K562 (cell line): ENCODE measurements around the gene SPDEF.

Experiments
- CHD7 ChIP-seq: fragments of 200-600 bp; sonication (generic); IDR thresholded peaks from one replicate; pipeline ENCODE4 v1.6.1; 2012; ENCODE audit warnings: mild to moderate bottlenecking, low read depth, low read length, inconsistent platforms
- CTCF ChIP-seq, 3 experiments: IDR thresholded peaks in 2 of 3; conservative IDR thresholded peaks in 1 of 3; 2 replicates each; pipeline ENCODE4 v1.5.1; 2011 to 2012; ENCODE audit warnings: low read length in 3 of 3, mild to moderate bottlenecking in 3 of 3, control low read depth in 2 of 3, improper control_type of control experiment in 1 of 3, inconsistent platforms in 1 of 3, low read depth in 1 of 3, mixed read lengths in 1 of 3, moderate library complexity in 1 of 3; ENCODE audit not compliant: insufficient read depth in 2 of 3
- GABPB1 ChIP-seq: sonication (generic); formaldehyde crosslinking; IDR thresholded peaks from 2 replicates; pipeline ENCODE4 v1.8.0; 2022; ENCODE audit warnings: mild to moderate bottlenecking, missing genetic modification reagents
- HCFC1 ChIP-seq: IDR thresholded peaks from 2 replicates; pipeline ENCODE4 v1.6.1; 2012; ENCODE audit warnings: low read depth, low read length, improper control_type of control experiment
- TCF7L2 ChIP-seq: fragments of 150-350 bp; IDR thresholded peaks from 2 replicates; pipeline ENCODE4 v1.6.1; 2016; ENCODE audit warnings: low read depth, mild to moderate bottlenecking, low read length, moderate library complexity
- ZNF609 ChIP-seq: sonication (generic); formaldehyde crosslinking; IDR thresholded peaks from 2 replicates; pipeline ENCODE4 v1.8.1; 2023; ENCODE audit warnings: missing genetic modification reagents, mild to moderate bottlenecking, borderline replicate concordance

- TF ChIP-seq TCF7L2 = no peak
- TF ChIP-seq CHD7 = no peak
- no peak for TF ChIP-seq HCFC1
- TF ChIP-seq GABPB1 (CRISPR knock-in tag) = no peak
- no peak for TF ChIP-seq CTCF (IDR thresholded peaks at IDR 0.05 in 2 of 3, conservative IDR thresholded peaks at IDR 0.05 in 1 of 3; ENCODE audit: insufficient read depth in 2 of 3, low read depth in 1 of 3, low read length in 3 of 3)
- no peak for TF ChIP-seq ZNF609 (CRISPR knock-in tag)
Observed at GRCh38 chr6:34532230-34532629, 23.9 kb downstream of the SPDEF start.
